Cardiac septum (tissue), 1 donor: Measurements from ENCODE around the gene SLC25A26. TPM values are rescaled to one million over a fixed set of nuclear protein-coding genes. Genes with fewer than 3 reads are reported as not detected.

Experiments used
- DNase-seq: peaks from one replicate; pipeline ENCODE4 v3.0.0-alpha.2; 2020; ENCODE audit warnings: low spot score
- intact Hi-C: fragments of 100-400 bp; cut with DNase I; formaldehyde crosslinking; loops from one replicate; pipeline ENCODE4 v1.14.0; 2022
- total RNA-seq: library from RNA; stranded (reverse); fragmentation: NEBNext Ultra II Directional; extraction: Animal tissue kit (Norgen Biotek cat#: 25700); gene quantifications from one replicate; pipeline ENCODE4 v1.2.1, GENCODE V29; 2021
- donor health status: DM: no; HTN: no; CAD: no.

SLC25A26 gene
- total RNA-seq, 1 donor from 2014 or later: 18.6 TPM

- intact Hi-C loops: no loop called here
- DNase-seq: no peak
Observed at GRCh38 chr3:66354001-66354400, 133.2 kb downstream of the SLC25A26 start.

GRCh38 chr3:66355394-66355793 is 134.6 kb downstream of the SLC25A26 start:
- DNase-seq: no peak
- intact Hi-C loops: no loop called here

DNA sequence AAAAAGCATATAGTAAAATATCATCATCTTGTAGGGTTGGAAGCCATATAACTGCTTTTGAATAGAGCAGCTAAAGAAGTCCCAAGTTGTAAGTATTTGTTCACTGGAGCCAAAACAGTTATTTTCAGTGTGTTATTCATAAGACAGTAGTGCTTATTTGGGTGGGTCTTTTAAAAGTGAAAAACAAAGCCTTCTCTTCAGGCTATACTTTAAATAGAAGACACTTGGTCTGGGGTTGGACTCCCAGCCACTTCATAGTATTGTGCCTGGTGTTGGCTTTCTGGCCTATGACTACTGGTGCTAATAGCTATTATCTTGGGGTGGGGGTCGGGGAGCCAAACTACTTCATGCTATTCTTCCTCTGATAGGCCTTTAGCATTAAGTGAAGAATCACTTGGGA is 135.2 kb downstream of the SLC25A26 start:
- no peak for DNase-seq
- intact Hi-C loops: no loop called here

GRCh38 chr3:66361356-66361755 is 140.6 kb downstream of the SLC25A26 start:
- intact Hi-C loops: no loop called here
- DNase-seq: no peak

GRCh38 chr3:66362541-66362941 is 141.7 kb downstream of the SLC25A26 start:
- no peak for DNase-seq
- intact Hi-C loops: no loop called here

DNA sequence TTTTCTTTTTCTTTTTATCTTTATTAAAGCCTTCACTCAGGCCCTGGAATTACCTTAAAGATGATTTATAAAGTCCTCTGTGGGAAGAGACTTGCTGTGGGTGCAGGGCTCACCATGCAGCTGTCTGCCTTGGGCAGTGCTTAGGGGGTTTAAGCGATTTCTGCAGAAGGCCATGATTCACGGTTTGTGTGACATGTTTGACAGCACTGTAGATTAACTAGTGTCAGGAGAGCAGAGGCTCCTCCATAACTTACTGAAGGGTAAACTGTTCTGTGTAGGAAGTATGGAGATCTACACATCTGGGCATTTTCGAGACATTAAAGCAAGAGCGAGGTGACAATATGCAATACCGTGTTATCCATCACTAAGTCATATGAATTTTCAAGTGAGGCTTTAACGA is 142.3 kb downstream of the SLC25A26 start:
- intact Hi-C loops: no loop called here
- DNase-seq: no peak

DNA sequence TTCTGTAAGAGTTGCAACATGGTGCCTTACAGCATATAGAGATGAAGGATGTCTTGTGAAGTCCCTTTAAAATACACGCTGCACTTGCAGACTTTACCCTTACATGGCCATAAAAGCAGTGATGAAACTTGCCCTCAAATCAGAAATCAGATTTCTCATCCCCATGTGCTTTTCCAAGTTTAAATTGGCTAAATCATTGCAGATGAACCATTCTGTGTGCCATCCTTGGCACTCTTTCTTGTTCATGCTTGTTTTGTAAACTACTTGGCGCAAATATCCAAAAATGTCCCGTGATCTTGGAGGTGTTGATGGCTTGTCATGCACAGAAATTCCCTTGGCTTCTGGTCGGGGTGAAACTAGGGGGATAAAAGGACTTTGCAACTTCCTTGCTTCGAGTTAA is 144.3 kb downstream of the SLC25A26 start:
- no peak for DNase-seq
- intact Hi-C loops: no loop called here

GRCh38 chr3:66366747-66367146 is 145.9 kb downstream of the SLC25A26 start:
- intact Hi-C loops: no loop called here
- no peak for DNase-seq

- intact Hi-C loops: no loop called here
Observed at GRCh38 chr3:66367979-66368378, 147.2 kb downstream of the SLC25A26 start.

DNA sequence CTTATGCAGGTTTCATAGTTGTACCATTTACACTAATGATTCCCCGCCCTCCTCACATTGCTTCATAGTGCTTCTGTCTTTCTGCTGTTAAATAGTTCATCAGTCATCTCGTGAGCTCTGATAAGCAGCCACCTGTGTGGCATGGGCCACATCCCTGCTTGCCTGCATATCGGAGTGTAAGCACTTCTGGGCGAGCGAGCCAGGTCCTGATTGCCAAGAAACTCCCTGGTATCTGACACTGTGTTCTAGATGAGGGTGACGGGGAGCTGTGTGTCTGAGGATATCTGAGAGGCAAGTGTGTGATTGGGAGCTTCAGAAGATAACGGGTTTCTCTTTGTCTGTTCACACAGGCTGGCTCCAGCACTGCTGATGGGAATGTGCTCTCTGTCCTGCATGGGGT is 149.4 kb downstream of the SLC25A26 start:
- DNase-seq: no peak
- intact Hi-C loops: loop anchor here (5.0 kb wide), 1 partner anchor 108 kb away; no protein-coding TSS in a partner anchor

More at GRCh38 chr3:66367979-66368378, 147.2 kb downstream of the SLC25A26 start:
- no peak for DNase-seq

- no peak for DNase-seq
- intact Hi-C loops: loop anchor here (5.0 kb wide), 1 partner anchor 109 kb away; no protein-coding TSS in a partner anchor
Observed at GRCh38 chr3:66371432-66371831, 150.6 kb downstream of the SLC25A26 start.

DNA sequence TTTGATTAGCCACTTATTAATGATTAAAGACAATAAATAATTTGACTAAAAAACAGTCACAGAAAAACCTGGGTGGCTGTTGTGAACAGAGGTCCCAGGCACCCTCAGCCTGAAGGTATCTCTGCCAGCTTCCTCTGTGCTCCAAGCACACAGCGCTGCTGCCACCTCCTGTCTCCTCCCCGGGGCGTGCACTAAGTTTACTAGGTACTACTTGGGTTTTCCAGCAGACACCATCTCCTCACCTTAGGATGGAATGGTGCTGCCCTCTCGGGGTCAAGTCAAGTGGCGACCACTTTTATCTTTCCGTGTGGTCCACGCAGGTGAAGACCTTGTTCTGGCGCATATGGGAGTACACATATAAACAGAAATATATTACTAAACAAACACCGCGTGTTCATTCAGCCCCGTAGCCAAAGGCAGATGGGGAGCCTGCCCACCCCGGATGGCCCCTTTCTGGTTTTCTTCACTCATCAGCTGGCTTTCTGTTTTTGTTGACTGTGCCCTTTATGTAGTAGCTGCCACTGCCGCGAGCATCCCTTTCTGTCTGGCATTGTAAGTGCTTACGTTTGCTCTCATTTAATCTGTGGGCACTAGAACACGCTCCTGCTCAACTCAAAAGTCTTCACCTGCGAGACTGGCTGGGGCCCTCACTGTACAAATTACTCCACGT is 152.0 kb downstream of the SLC25A26 start:
- intact Hi-C loops: loop anchor here (1.0 to 5.0 kb wide), 2 partner anchors 97 to 111 kb away; no protein-coding TSS in a partner anchor
- DNase-seq: no peak

GRCh38 chr3:66376568-66376967 is 155.8 kb downstream of the SLC25A26 start:
- intact Hi-C loops: no loop called here
- DNase-seq: no peak

DNA sequence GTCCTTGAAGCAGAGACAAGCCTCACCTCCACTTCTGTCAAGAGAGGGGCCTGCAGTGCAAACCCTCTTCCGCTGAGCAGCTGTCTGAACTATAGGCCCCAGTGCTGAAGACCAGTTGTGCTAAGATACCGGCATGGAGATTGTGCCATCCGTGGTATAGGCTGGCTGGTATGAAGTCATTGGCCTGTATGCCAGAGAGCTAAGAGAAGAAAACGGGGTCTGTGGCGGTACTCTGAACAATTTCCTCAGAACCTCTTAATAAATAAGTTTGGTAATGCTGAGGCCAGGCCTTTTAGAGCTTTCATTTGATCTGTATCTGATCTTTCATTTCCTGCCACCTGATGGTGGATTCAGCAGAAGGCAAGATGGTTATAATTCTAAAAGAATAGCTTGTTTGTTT is 157.0 kb downstream of the SLC25A26 start:
- no peak for DNase-seq
- intact Hi-C loops: no loop called here

- intact Hi-C loops: no loop called here
- DNase-seq: no peak
Observed at GRCh38 chr3:66378256-66378655, 157.5 kb downstream of the SLC25A26 start.

DNA sequence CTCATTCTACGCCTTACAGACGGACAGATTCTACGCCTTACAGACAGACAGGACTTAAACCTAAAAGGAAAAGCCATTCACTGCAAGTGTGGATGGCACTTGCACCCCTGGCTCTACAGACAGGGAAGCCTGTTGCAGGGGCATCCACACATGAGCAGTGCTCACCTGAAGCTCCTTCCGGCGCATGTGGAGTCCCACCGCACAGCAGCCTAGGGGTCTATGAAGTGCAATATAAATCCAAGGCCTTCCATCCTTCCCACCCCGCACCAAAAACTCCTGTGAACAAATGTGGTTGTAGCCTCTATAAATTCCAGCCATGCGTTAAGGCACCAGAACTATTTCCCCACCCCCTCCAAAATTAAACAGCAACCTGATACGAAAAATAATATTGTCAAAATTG is 158.8 kb downstream of the SLC25A26 start:
- DNase-seq: no peak
- intact Hi-C loops: no loop called here

DNA sequence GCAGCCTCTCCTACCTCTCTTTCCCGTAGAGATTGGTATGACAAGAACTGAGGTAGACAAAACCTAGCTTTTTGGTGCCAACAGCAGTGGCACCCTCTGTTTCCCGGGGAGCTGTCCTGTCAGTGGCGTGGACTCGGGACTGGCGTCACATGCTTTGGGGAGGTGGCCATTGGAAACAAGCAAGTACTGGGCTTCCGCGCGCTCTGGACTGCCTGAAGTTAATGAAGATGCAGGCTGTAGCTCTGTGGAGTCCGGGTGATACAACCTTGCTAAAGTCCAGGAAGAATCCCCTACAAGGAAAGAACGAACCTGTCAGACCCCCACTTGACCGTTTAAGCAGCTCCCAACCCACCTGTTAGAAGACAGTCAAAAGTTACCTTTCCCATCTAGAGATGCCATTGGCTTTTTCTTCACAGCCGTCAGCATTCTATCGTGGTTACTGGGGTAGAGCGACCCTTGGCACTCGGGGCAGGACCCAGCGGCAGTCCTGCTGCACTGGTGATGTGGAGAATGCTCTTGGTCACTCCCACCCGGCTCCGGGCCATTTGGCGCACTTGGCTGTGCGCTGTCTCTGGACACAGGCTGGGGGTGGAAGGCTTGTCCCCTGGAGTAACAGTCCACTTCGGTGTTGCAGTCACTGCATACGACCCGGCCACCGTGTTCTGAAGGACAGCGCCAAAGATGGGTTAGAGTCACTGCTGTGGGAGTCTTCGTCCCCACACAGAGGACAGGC is 159.6 kb downstream of the SLC25A26 start:
- intact Hi-C loops: no loop called here
- DNase-seq: no peak

DNA sequence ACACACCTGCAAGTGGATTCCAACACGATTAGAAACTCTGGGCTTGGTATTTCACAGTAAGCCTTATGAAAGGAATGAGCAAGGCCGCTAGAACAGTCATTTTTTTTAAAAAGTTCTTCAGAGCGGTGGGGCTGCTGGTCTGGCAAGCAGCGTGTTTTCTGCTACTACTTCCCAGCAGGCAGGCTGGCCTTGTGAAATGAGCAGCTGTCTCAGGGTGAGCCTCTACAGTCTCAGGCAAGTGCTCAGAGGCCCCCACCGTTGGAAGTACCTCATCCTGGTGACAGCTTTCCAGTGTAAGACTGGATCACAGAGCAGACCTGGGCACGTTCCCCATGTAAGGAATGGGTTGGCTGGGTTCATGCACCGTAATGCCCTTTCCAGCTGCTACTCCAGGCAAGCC is 160.8 kb downstream of the SLC25A26 start:
- no peak for DNase-seq
- intact Hi-C loops: no loop called here

GRCh38 chr3:66382142-66382541 is 161.3 kb downstream of the SLC25A26 start:
- intact Hi-C loops: no loop called here
- no peak for DNase-seq

DNA sequence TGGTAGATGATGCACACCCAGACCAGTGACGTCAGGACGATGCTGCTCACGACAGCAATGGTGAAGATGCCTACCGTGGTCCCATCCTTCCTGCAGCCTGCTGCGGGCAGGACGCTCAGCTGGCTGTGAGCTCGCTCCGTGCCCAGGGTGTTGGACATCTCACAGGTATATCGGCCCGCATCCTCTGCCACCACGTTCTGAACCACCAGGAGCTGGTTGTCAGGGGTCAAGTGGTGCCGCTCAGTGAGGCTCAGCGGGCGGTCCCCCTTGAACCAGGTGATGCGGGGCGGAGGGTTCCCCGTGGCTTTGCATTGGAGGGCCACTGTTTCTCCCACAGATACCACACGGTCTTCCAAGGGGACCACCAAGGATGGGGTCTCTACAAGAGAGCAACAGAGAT is 162.2 kb downstream of the SLC25A26 start:
- DNase-seq: no peak
- intact Hi-C loops: no loop called here
